Neutrophil (primary cell): Measurements from ENCODE around the gene NPR2.

Experiments used
- H3K27ac ChIP-seq: fragments of 200-600 bp; sonication (generic); 2 replicates; pipeline ENCODE4 v1.5.1; 2016; ENCODE audit warnings: mild to moderate bottlenecking, moderate library complexity
- H3K27me3 ChIP-seq: fragments of 200-600 bp; sonication (generic); 2 replicates; pipeline ENCODE4 v1.6.0; 2016; ENCODE audit warnings: mild to moderate bottlenecking
- H3K36me3 ChIP-seq: fragments of 200-600 bp; sonication (generic); 2 replicates; pipeline ENCODE4 v1.5.1; 2017
- H3K4me1 ChIP-seq, 2 experiments: fragments of 200-600 bp in 1 of 2; sonication (generic) in 1 of 2; 1 replicate in 1 of 2; 2 replicates in 1 of 2; pipeline versions ENCODE4 v1.5.1 to v1.6.1; 2013 to 2016; ENCODE audit warnings: low read depth in 1 of 2, low read length in 1 of 2, mild to moderate bottlenecking in 1 of 2, moderate library complexity in 1 of 2; ENCODE audit not compliant: control insufficient read depth in 1 of 2, insufficient read depth in 1 of 2
- H3K4me3 ChIP-seq, 2 experiments: fragments of 200-600 bp in 1 of 2; sonication (generic) in 1 of 2; 1 replicate in 1 of 2; 2 replicates in 1 of 2; pipeline ENCODE4 v1.5.1; 2013 to 2016; ENCODE audit warnings: low read depth in 1 of 2, low read length in 1 of 2, mild to moderate bottlenecking in 1 of 2, moderate library complexity in 1 of 2
- H3K9me3 ChIP-seq: fragments of 200-600 bp; sonication (generic); 2 replicates; pipeline ENCODE4 v1.5.1; 2016
- CTCF ChIP-seq: fragments of 200-600 bp; sonication (generic); IDR thresholded peaks from 2 replicates; pipeline ENCODE4 v1.5.1; 2016; ENCODE audit warnings: antibody characterized with exemption

Gene NPR2

DNA sequence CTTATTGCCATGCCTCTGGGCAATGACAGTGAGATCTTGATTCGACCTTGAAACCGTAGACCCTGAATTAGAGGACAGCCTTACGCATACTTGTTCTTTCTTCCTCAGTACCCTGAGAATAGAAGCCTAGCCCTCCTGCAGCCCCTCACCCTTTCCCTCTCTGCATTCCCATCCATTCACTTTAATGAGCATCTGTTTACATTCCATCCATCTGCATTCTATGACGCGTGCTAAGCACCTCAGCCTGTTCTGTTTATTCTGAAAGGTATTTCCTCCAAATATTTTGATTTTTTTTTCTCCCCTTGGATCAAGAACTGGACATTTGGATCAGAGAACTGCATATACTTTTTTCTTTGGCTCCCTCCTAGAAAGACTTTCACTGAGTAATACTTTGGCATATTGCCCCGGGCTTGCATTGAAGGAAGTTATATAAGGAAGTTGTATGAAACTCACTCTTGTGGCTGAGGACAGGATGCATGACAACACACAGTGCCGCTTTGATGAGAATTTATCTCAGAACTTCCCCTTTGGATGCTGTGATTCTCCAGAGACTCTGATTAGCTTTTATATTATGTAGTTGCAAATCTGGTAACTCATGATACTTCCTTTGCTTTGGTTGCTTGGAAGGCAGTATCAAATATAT, 53.4 kb downstream of the NPR2 start:
- no peaks in the 10 kb centered on the region for H3K36me3 ChIP-seq
- TF ChIP-seq CTCF, result peak; percentile 38
- H3K27me3 ChIP-seq, result peaks cover 76% of the 10 kb centered on the region
- H3K4me1 ChIP-seq, result peaks cover 44 to 53% of the 10 kb centered on the region in 2 experiments
- peak overlapping the region; percentile 75 for H3K27ac ChIP-seq
- H3K4me3 ChIP-seq, result peak overlapping the region in 1 of 2 experiments; percentile 54
- no peaks in the 10 kb centered on the region for H3K9me3 ChIP-seq

GRCh38 chr9:35845824-35846771, 54.7 kb downstream of the NPR2 start:
- peaks cover 44 to 53% of the 10 kb centered on the region in 2 experiments for H3K4me1 ChIP-seq
- no peaks in the 10 kb centered on the region for H3K9me3 ChIP-seq
- peaks cover 76% of the 10 kb centered on the region for H3K27me3 ChIP-seq
- peak overlapping the region; percentile 75 for H3K27ac ChIP-seq
- H3K4me3 ChIP-seq, result peak overlapping the region; percentile 31 to 54
- TF ChIP-seq CTCF, result no peak
- H3K36me3 ChIP-seq, result no peaks in the 10 kb centered on the region

- Histone ChIP-seq H3K27me3 (peaks cover 76% of the 10 kb centered on the region), H3K27ac (no peak overlapping the region)
Measured at GRCh38 chr9:35847792-35848572, 56.6 kb downstream of the NPR2 start.

DNA sequence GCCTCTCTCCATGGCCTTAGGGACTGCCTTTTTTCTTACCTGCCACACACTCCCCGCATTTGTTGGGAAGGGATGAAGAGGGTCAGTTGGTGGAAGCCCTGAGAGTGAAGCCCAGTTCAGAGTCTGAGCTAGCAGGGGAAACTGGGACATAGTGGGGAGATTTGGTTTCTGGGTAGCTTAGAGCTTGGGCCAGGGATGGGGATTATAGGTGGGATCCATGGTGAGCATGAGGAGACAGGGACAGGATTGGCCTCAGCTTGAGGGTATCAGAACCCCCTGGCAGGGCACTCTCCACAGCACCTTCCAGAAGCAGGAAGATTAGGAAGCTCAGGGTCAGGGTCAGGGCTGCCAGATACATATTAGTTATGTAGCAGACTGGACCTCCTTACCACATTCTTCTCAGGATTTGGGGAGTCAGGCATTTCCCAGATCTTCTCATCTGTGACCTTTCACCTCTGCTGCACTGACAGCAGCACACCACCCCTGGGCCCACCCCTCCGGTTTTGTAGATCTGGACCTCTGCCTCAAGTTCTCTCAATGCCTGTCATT, 61.0 kb downstream of the NPR2 start:
- Histone ChIP-seq H3K4me1 (no peaks in the 10 kb centered on the region), H3K9me3 (no peaks in the 10 kb centered on the region), H3K27ac (no peak overlapping the region), H3K4me3 (no peak overlapping the region), H3K36me3 (no peaks in the 10 kb centered on the region), H3K27me3 (peaks cover 100% of the 10 kb centered on the region)
- TF ChIP-seq CTCF, result no peak

More at GRCh38 chr9:35847792-35848572, 56.6 kb downstream of the NPR2 start:
- Histone ChIP-seq H3K36me3 (no peaks in the 10 kb centered on the region), H3K4me3 (no peak overlapping the region), H3K9me3 (no peaks in the 10 kb centered on the region), H3K4me1 (peaks cover 38 to 41% of the 10 kb centered on the region in 2 experiments)
- TF ChIP-seq CTCF, result no peak
